K562 (cell line): ENCODE data around the gene GAL3ST2. TPM values are rescaled to one million over a fixed set of nuclear protein-coding genes. Genes with fewer than 3 reads are reported as not detected.

Experiments
- ATAC-seq: fragments of 200-7000 bp; cut with Tn5 transposase; 3 replicates; pipeline ENCODE4 v1.9.1; 2020; ENCODE audit warnings: moderate library complexity
- BruUV-seq: library from RNA; stranded (reverse); fragments of 400-500 nt; replicated peaks from 2 replicates; lab custom pipeline; 2021; lab: Mats Ljungman, UMichigan
- CTCF ChIA-PET: fragments of 300-600 bp; formaldehyde crosslinking; extraction: SDS; loops from one replicate; lab custom pipeline; 2021; ENCODE audit warnings: low intra/inter-chr PET ratio; lab: Yijun Ruan, JAX
- POLR2A ChIA-PET: fragments of 300-600, 350-650 bp; sonication (Branson Sonifier 250); formaldehyde crosslinking; extraction: SDS; loops from one replicate; lab custom pipeline; 2021; ENCODE audit warnings: antibody characterized with exemption, inconsistent platforms; lab: Yijun Ruan, JAX
- DNase-seq, 4 experiments: peaks; one replicate each; pipeline versions ENCODE4 v3.0.0 to v3.0.0-alpha.2; 2011 to 2018; ENCODE audit warnings: low spot score in 3 of 4, mixed read lengths in 3 of 4; ENCODE audit errors: extremely low read depth in 1 of 4
- FAIRE-seq: peaks from 2 replicates; lab custom pipeline; 2011; peaks lifted over from hg19 to GRCh38; lab: Jason Lieb, UNC
- H2AFZ ChIP-seq: 2 replicates; pipeline ENCODE4 v1.6.0; 2011; ENCODE audit warnings: low read depth, low read length, control low read depth, inconsistent platforms
- H3K27ac ChIP-seq: fragments of 200-600 bp; 3 replicates; pipeline ENCODE4 v1.8.0; 2011; ENCODE audit warnings: low read depth, mild to moderate bottlenecking, control low read depth, inconsistent platforms, low read length, moderate library complexity, mixed read lengths; ENCODE audit errors: extremely low read depth
- H3K27me3 ChIP-seq, 2 experiments: fragments of 300-600 bp in 1 of 2; 2 replicates in 1 of 2; 3 replicates in 1 of 2; pipeline versions ENCODE4 v1.6.0 to v1.8.0; 2011; ENCODE audit warnings: inconsistent platforms in 2 of 2, low read length in 2 of 2, mild to moderate bottlenecking in 1 of 2, mixed read lengths in 1 of 2, moderate library complexity in 1 of 2; ENCODE audit not compliant: control insufficient read depth in 2 of 2, insufficient read depth in 2 of 2
- H3K36me3 ChIP-seq: fragments of 300-600 bp; 3 replicates; pipeline ENCODE4 v1.8.0; 2011; ENCODE audit warnings: mild to moderate bottlenecking, low read length, inconsistent platforms; ENCODE audit not compliant: control insufficient read depth, insufficient read depth
- H3K4me1 ChIP-seq, 2 experiments: fragments of 200-600 bp in 1 of 2; replicated peaks in 1 of 2; 2 replicates in 1 of 2; 3 replicates in 1 of 2; pipeline versions ENCODE4 v1.5.1 to v1.8.0; 2011; ENCODE audit warnings: inconsistent platforms in 2 of 2, low read length in 2 of 2, mild to moderate bottlenecking in 1 of 2, mixed read lengths in 1 of 2, moderate library complexity in 1 of 2; ENCODE audit not compliant: control insufficient read depth in 2 of 2, insufficient read depth in 2 of 2
- H3K4me2 ChIP-seq: 2 replicates; pipeline ENCODE4 v1.6.1; 2011; ENCODE audit warnings: low read length, control low read depth, inconsistent platforms, mixed read lengths; ENCODE audit not compliant: insufficient read depth
- H3K4me3 ChIP-seq: fragments of 200-600 bp; sonication (generic), shearing (Covaris generic); 2 replicates; pipeline ENCODE4 v1.5.1; 2016; ENCODE audit warnings: control low read depth, inconsistent platforms
- H3K79me2 ChIP-seq: fragments of 200-600 bp; 3 replicates; pipeline ENCODE4 v1.8.0; 2011; ENCODE audit warnings: low read length, inconsistent platforms; ENCODE audit not compliant: control insufficient read depth, insufficient read depth
- H3K9ac ChIP-seq, 2 experiments: 2 replicates each; pipeline versions ENCODE4 v1.6.0 to v1.6.1; 2011; ENCODE audit warnings: low read depth in 2 of 2, low read length in 2 of 2, control low read depth in 1 of 2, inconsistent platforms in 1 of 2, mild to moderate bottlenecking in 1 of 2, mixed read lengths in 1 of 2; ENCODE audit not compliant: insufficient read depth in 1 of 2
- H3K9me1 ChIP-seq: one replicate; pipeline ENCODE4 v1.6.0; 2011; ENCODE audit warnings: inconsistent platforms, mild to moderate bottlenecking, low read length, moderate library complexity; ENCODE audit not compliant: control insufficient read depth, insufficient read depth
- H3K9me3 ChIP-seq: replicated peaks from 2 replicates; pipeline ENCODE4 v1.5.1; 2011; ENCODE audit warnings: low read depth, low read length, inconsistent platforms; ENCODE audit not compliant: control insufficient read depth, insufficient read depth
- H4K20me1 ChIP-seq: replicated peaks from 2 replicates; pipeline ENCODE4 v1.6.1; 2011; ENCODE audit warnings: low read length, inconsistent platforms, mixed read lengths; ENCODE audit not compliant: control insufficient read depth, insufficient read depth
- DDX20 ChIP-seq: fragments of 450-650 bp; IDR thresholded peaks from 2 replicates; pipeline ENCODE4 v1.6.1; 2016; ENCODE audit warnings: missing genetic modification characterization, low read depth, mild to moderate bottlenecking, missing compliant biosample characterization, moderate library complexity
- HNRNPL ChIP-seq: fragments of 200-400 bp; formaldehyde crosslinking; IDR thresholded peaks from 2 replicates; pipeline ENCODE4 v1.6.1; 2017; ENCODE audit warnings: low read depth, mild to moderate bottlenecking, low read length
- ZBTB33 ChIP-seq: sonication (generic); formaldehyde crosslinking; IDR thresholded peaks from 2 replicates; pipeline ENCODE4 v1.8.1; 2023; ENCODE audit warnings: mild to moderate bottlenecking, missing genetic modification reagents
- WGBS: fragments of 100-300 bp; shearing (Covaris generic); methylation state at CpG from one replicate; pipeline ENCODE4 v1.1.6; 2016; ENCODE audit warnings: low coverage, mixed read lengths; ENCODE audit not compliant: insufficient coverage; ENCODE audit errors: missing lambda C conversion rate; 5-methylcytosine and 5-hydroxymethylcytosine counted together
- in situ Hi-C: fragments of 300-500 bp; cut with MboI; formaldehyde crosslinking; loops from 4 replicates; pipeline ENCODE4 v1.15.0; 2018; ENCODE audit warnings: inconsistent platforms, mixed read lengths
- intact Hi-C: fragments of 100-400 bp; cut with micrococcal nuclease; formaldehyde crosslinking; loops from 2 replicates; pipeline ENCODE4 v1.14.2; 2022
- polyA plus RNA-seq, 8 experiments: library from polyadenylated mRNA; depleted of rRNA in 4 of 8; stranded (reverse) in 5 of 8; unstranded in 3 of 8; fragments of >200 nt; fragmentation: Nextera tagmentation in 2 of 8; fragmentation: Illumina TruSeq in 1 of 8; extraction: Ambion mirVana in 2 of 8; extraction: Trizol in 1 of 8; gene quantifications; 2 replicates each; pipeline versions ENCODE4 v1.2.1 to v1.2.3, GENCODE V29; 2011 to 2014; ENCODE audit warnings: inconsistent platforms in 1 of 8, missing spikeins in 1 of 8
- total RNA-seq, 7 experiments: library from RNA; depleted of rRNA in 6 of 7; stranded (reverse); fragments of >200 nt in 6 of 7; fragmentation: Illumina TruSeq in 2 of 7; extraction: Trizol in 2 of 7; gene quantifications; 2 replicates each; pipeline versions ENCODE4 v1.2.1 to v1.2.3, GENCODE V29; 2011 to 2021; ENCODE audit warnings: low replicate concordance in 1 of 7

The GAL3ST2 gene
- total and polyA plus RNA-seq, 9 of the 15 experiments (the other 6 are each of a cell fraction or from before 2014, with no cell fraction given), result 0.42 TPM; not detected in 8

GRCh38 chr2:241815477-241816430 lies 39.1 kb downstream of the GAL3ST2 start:
- H2AFZ ChIP-seq, result no peak overlapping the region
- in situ Hi-C loops, result no loop called here
- no peaks in the 10 kb centered on the region for H3K79me2 ChIP-seq
- no peaks in the 10 kb centered on the region for H4K20me1 ChIP-seq
- intact Hi-C loops, result no loop called here
- WGBS, result 30% methylated on average over 15 of the region's 48 CpGs
- ChIA-PET CTCF (no interaction called here), POLR2A (interaction anchor here (0.6 kb wide), 1 partner anchor 22 kb away, joined by 3 read pairs; no protein-coding TSS in a partner anchor)
- FAIRE-seq (no peak), DNase-seq (no peak), ATAC-seq (no peak; the same call in 2 of the 3 replicates)
- H3K4me2 ChIP-seq, result no peak overlapping the region
- no peaks in the 10 kb centered on the region for H3K9me3 ChIP-seq
- H3K4me1 ChIP-seq, result peaks cover 0 to 73% of the 10 kb centered on the region in 2 experiments; a peak in 3 of 5 replicates
- no peaks in the 10 kb centered on the region for H3K27me3 ChIP-seq
- H3K36me3 ChIP-seq, result no peaks in the 10 kb centered on the region
- no peak for TF ChIP-seq DDX20
- peak; percentile 83 for TF ChIP-seq ZBTB33 (CRISPR knock-in tag)
- TF ChIP-seq HNRNPL, result 0 out of 2 replicates have a peak, but pooled peaks have one; percentile 35
- no peaks in the 10 kb centered on the region for H3K9me1 ChIP-seq
- H3K27ac ChIP-seq, result no peak overlapping the region
- peak overlapping the region in 1 of 2 experiments; percentile 6; a peak in 2 of 4 replicates for H3K9ac ChIP-seq
- H3K4me3 ChIP-seq, result no peak overlapping the region
- no TSS peak for BruUV-seq
